H1 (cell line): ENCODE results near the gene PRR5L. TPM values are rescaled to one million over a fixed set of nuclear protein-coding genes. Genes with fewer than 3 reads are reported as not detected.

Source experiments
- CTCF ChIA-PET: fragments of 300-600 bp; sonication (Branson Sonifier 250); formaldehyde crosslinking; loops from one replicate; lab custom pipeline; 2021; ENCODE audit not compliant: partially characterized antibody; lab: Charles Lee
- POLR2A ChIA-PET: fragments of 300-600 bp; sonication (Branson Sonifier 250); formaldehyde crosslinking; loops from one replicate; lab custom pipeline; 2021; ENCODE audit warnings: inconsistent platforms; ENCODE audit not compliant: partially characterized antibody; lab: Charles Lee
- DNase-seq, 2 experiments: peaks; one replicate each; pipeline versions ENCODE4 v3.0.0 to v3.0.0-alpha.2; 2010 to 2022; ENCODE audit warnings: low spot score in 2 of 2, low read depth in 1 of 2, mixed read lengths in 1 of 2
- FAIRE-seq: peaks from 2 replicates; lab custom pipeline; 2011; peaks lifted over from hg19 to GRCh38; lab: Jason Lieb, UNC
- H2AFZ ChIP-seq: 2 replicates; pipeline ENCODE4 v1.8.1; 2012; ENCODE audit warnings: low read length, inconsistent platforms
- H2AK5ac ChIP-seq: 2 replicates; pipeline ENCODE4 v1.6.1; 2013; ENCODE audit warnings: low read depth, low read length
- H2BK120ac ChIP-seq: replicated peaks from 2 replicates; pipeline ENCODE3; 2013; ENCODE audit warnings: low read depth, low read length, inconsistent platforms
- H2BK12ac ChIP-seq: 2 replicates; pipeline ENCODE4 v1.6.1; 2013; ENCODE audit warnings: low read depth, low read length
- H2BK15ac ChIP-seq: 2 replicates; pipeline ENCODE4 v1.6.1; 2013; ENCODE audit warnings: low read length
- H2BK20ac ChIP-seq: 2 replicates; pipeline ENCODE4 v1.6.1; 2013; ENCODE audit warnings: low read length
- H2BK5ac ChIP-seq: 2 replicates; pipeline ENCODE4 v1.6.1; 2013; ENCODE audit warnings: low read depth, low read length
- H3K14ac ChIP-seq: 2 replicates; pipeline ENCODE4 v1.6.1; 2013; ENCODE audit warnings: inconsistent platforms; ENCODE audit not compliant: insufficient read length
- H3K18ac ChIP-seq: 2 replicates; pipeline ENCODE4 v1.6.1; 2013; ENCODE audit warnings: low read length; ENCODE audit errors: extremely low read depth
- H3K23ac ChIP-seq: 2 replicates; pipeline ENCODE4 v1.6.1; 2013; ENCODE audit warnings: inconsistent platforms; ENCODE audit not compliant: insufficient read length
- H3K23me2 ChIP-seq: 2 replicates; pipeline ENCODE4 v1.6.1; 2013; ENCODE audit warnings: low read depth, low read length
- H3K27ac ChIP-seq: 2 replicates; pipeline ENCODE4 v1.6.1; 2011; ENCODE audit warnings: low read depth, low read length, inconsistent platforms
- H3K27me3 ChIP-seq, 4 experiments: replicated peaks in 1 of 4; 1 replicate in 1 of 4; 2 replicates in 3 of 4; pipeline versions ENCODE4 v1.6.1 to v1.8.1; 2011 to 2013; ENCODE audit warnings: low read length in 3 of 4, mild to moderate bottlenecking in 3 of 4, inconsistent platforms in 2 of 4, mixed read lengths in 2 of 4, moderate library complexity in 1 of 4; ENCODE audit not compliant: control insufficient read depth in 3 of 4, insufficient read depth in 3 of 4; ENCODE audit errors: extremely low read depth in 1 of 4
- H3K36me3 ChIP-seq, 4 experiments: 2 replicates each; pipeline versions ENCODE4 v1.6.1 to v1.8.1; 2011 to 2013; ENCODE audit warnings: mild to moderate bottlenecking in 4 of 4, low read length in 3 of 4, moderate library complexity in 2 of 4, control low read depth in 1 of 4, inconsistent platforms in 1 of 4; ENCODE audit not compliant: insufficient read depth in 4 of 4, control insufficient read depth in 2 of 4
- H3K4ac ChIP-seq: replicated peaks from 2 replicates; pipeline ENCODE3; 2013; ENCODE audit warnings: low read length, low read depth, mixed read lengths, inconsistent platforms; ENCODE audit not compliant: insufficient read length
- H3K4me1 ChIP-seq, 4 experiments: replicated peaks in 1 of 4; 1 replicate in 1 of 4; 2 replicates in 3 of 4; pipeline versions ENCODE4 v1.6.1 to v1.8.1; 2011 to 2013; ENCODE audit warnings: low read length in 3 of 4, inconsistent platforms in 2 of 4, mixed read lengths in 1 of 4; ENCODE audit not compliant: insufficient read depth in 4 of 4, control insufficient read depth in 3 of 4
- H3K4me2 ChIP-seq, 2 experiments: 2 replicates each; pipeline versions ENCODE4 v1.6.1 to v1.8.1; 2011 to 2013; ENCODE audit warnings: low read depth in 2 of 2, low read length in 2 of 2, control low read depth in 1 of 2, inconsistent platforms in 1 of 2, mild to moderate bottlenecking in 1 of 2; ENCODE audit not compliant: insufficient read depth in 1 of 2
- H3K4me3 ChIP-seq, 4 experiments: fragments of 200-600, 300-600 bp in 1 of 4; sonication (generic), shearing (Covaris generic), sonication (Bioruptor Twin) in 1 of 4; 2 replicates each; pipeline versions ENCODE4 v1.5.1 to v1.8.1; 2011 to 2016; ENCODE audit warnings: low read length in 4 of 4, low read depth in 3 of 4, control low read depth in 2 of 4, inconsistent platforms in 2 of 4, mild to moderate bottlenecking in 2 of 4, mixed read lengths in 1 of 4, moderate library complexity in 1 of 4; ENCODE audit not compliant: insufficient read depth in 2 of 4; ENCODE audit errors: extremely low read depth in 1 of 4
- H3K56ac ChIP-seq: replicated peaks from 2 replicates; pipeline ENCODE3; 2013; ENCODE audit warnings: low read depth, mild to moderate bottlenecking, mixed read lengths, low read length, inconsistent platforms; ENCODE audit not compliant: insufficient read length
- H3K79me1 ChIP-seq: 2 replicates; pipeline ENCODE4 v1.6.1; 2013; ENCODE audit warnings: low read depth, low read length, control low read depth
- H3K79me2 ChIP-seq, 2 experiments: 2 replicates each; pipeline versions ENCODE4 v1.6.1 to v1.8.1; 2012 to 2013; ENCODE audit warnings: low read length in 2 of 2, mild to moderate bottlenecking in 2 of 2, inconsistent platforms in 1 of 2; ENCODE audit not compliant: insufficient read depth in 2 of 2, control insufficient read depth in 1 of 2
- H3K9ac ChIP-seq, 4 experiments: replicated peaks in 1 of 4; 1 replicate in 1 of 4; 2 replicates in 3 of 4; pipeline versions ENCODE4 v1.6.1 to v1.8.1; 2011 to 2013; ENCODE audit warnings: low read depth in 3 of 4, low read length in 3 of 4, control low read depth in 2 of 4, mild to moderate bottlenecking in 2 of 4, moderate library complexity in 2 of 4, inconsistent platforms in 1 of 4; ENCODE audit errors: extremely low read depth in 1 of 4
- H3K9me3 ChIP-seq, 2 experiments: 2 replicates each; pipeline versions ENCODE4 v1.6.1 to v1.8.1; 2012 to 2013; ENCODE audit warnings: mild to moderate bottlenecking in 2 of 2, moderate library complexity in 2 of 2, control low read depth in 1 of 2, inconsistent platforms in 1 of 2, low read depth in 1 of 2, low read length in 1 of 2, mixed read lengths in 1 of 2; ENCODE audit not compliant: insufficient read depth in 2 of 2
- H4K20me1 ChIP-seq, 2 experiments: replicated peaks in 1 of 2; 2 replicates each; pipeline versions ENCODE3 to v1.8.1; 2011 to 2013; ENCODE audit warnings: inconsistent platforms in 2 of 2, low read length in 2 of 2, mild to moderate bottlenecking in 1 of 2; ENCODE audit not compliant: insufficient read depth in 2 of 2, control insufficient read depth in 1 of 2
- H4K5ac ChIP-seq: 2 replicates; pipeline ENCODE4 v1.6.1; 2013; ENCODE audit warnings: low read length, low read depth, mixed read lengths, inconsistent platforms; ENCODE audit not compliant: insufficient read length
- H4K8ac ChIP-seq: 2 replicates; pipeline ENCODE4 v1.8.0; 2013; ENCODE audit warnings: mild to moderate bottlenecking, moderate library complexity, low read length, inconsistent platforms; ENCODE audit not compliant: insufficient read depth; ENCODE audit errors: extremely low read depth
- H4K91ac ChIP-seq: replicated peaks from 2 replicates; pipeline ENCODE3; 2013; ENCODE audit warnings: low read length, mixed read lengths, inconsistent platforms; ENCODE audit not compliant: insufficient read length
- ASH2L ChIP-seq: fragments of 200-600, 300-600 bp; sonication (generic); IDR thresholded peaks from one replicate; pipeline ENCODE4 v1.7.1; 2017; ENCODE audit warnings: low read length
- ATF2 ChIP-seq: IDR thresholded peaks from 2 replicates; pipeline ENCODE4 v1.6.1; 2012; ENCODE audit warnings: low read length, inconsistent platforms
- ATF3 ChIP-seq: IDR thresholded peaks from 2 replicates; pipeline ENCODE4 v1.6.1; 2011; ENCODE audit warnings: low read depth, mild to moderate bottlenecking, low read length; ENCODE audit not compliant: insufficient read depth
- CBX5 ChIP-seq: fragments of 300-800, 300-1000 bp; sonication (generic); IDR thresholded peaks from 2 replicates; pipeline ENCODE4 v1.7.1; 2016; ENCODE audit warnings: antibody characterized with exemption, low read length, low read depth
- EGR1 ChIP-seq: IDR thresholded peaks from 2 replicates; pipeline ENCODE4 v1.6.1; 2011; ENCODE audit warnings: low read depth, low read length, borderline replicate concordance
- RXRA ChIP-seq: IDR thresholded peaks from 2 replicates; pipeline ENCODE4 v1.6.1; 2011; ENCODE audit warnings: low read depth, mild to moderate bottlenecking, low read length, moderate library complexity; ENCODE audit not compliant: insufficient read depth
- SAP30 ChIP-seq: fragments of 300-600 bp; sonication (generic); IDR thresholded peaks from 2 replicates; pipeline ENCODE4 v1.7.1; 2012; ENCODE audit warnings: low read length, moderate library complexity, mild to moderate bottlenecking, inconsistent platforms; ENCODE audit not compliant: insufficient read depth, insufficient replicate concordance
- SIN3A ChIP-seq, 2 experiments: IDR thresholded peaks in 1 of 2; conservative IDR thresholded peaks in 1 of 2; 2 replicates each; pipeline ENCODE4 v1.6.1; 2011 to 2012; ENCODE audit warnings: low read length in 2 of 2, improper control_type of control experiment in 1 of 2, low read depth in 1 of 2, mild to moderate bottlenecking in 1 of 2
- TAF1 ChIP-seq: IDR thresholded peaks from 2 replicates; pipeline ENCODE4 v1.6.1; 2011; ENCODE audit warnings: mild to moderate bottlenecking, low read depth, low read length
- TAF7 ChIP-seq: optimal IDR thresholded peaks from 2 replicates; pipeline ENCODE3; 2011; ENCODE audit warnings: low read depth, mild to moderate bottlenecking, inconsistent platforms, low read length, moderate library complexity, borderline replicate concordance
- ZNF274 ChIP-seq: IDR thresholded peaks from 2 replicates; pipeline ENCODE4 v1.7.0; 2012; ENCODE audit warnings: low read length, borderline replicate concordance; ENCODE audit errors: extremely low read depth
- WGBS, 2 experiments: shearing (Covaris generic) in 1 of 2; methylation state at CpG; one replicate each; pipeline versions ENCODE4 v1.1.6 to v1.1.7; 2013 to 2015; ENCODE audit warnings: low lambda C conversion rate in 2 of 2, mixed read lengths in 2 of 2, inconsistent platforms in 1 of 2, low coverage in 1 of 2, missing lambda C conversion rate in 1 of 2; ENCODE audit not compliant: insufficient replicate concordance in 2 of 2, insufficient coverage in 1 of 2, insufficient read length in 1 of 2; ENCODE audit errors: extremely low coverage in 1 of 2, missing lambda C conversion rate in 1 of 2; 5-methylcytosine and 5-hydroxymethylcytosine counted together
- polyA plus RNA-seq, 7 experiments: library from polyadenylated mRNA; depleted of rRNA in 3 of 7; stranded (reverse) in 5 of 7; unstranded in 2 of 7; fragments of >200 nt in 5 of 7; fragments of 200-250 nt in 2 of 7; gene quantifications; 1 replicate in 5 of 7; 2 replicates in 1 of 7; 4 replicates in 1 of 7; pipeline versions ENCODE4 v1.2.1 to v1.2.3, GENCODE V29; 2011 to 2013; ENCODE audit warnings: missing spikeins in 2 of 7, mixed read lengths in 2 of 7
- total RNA-seq: library from RNA; stranded (reverse); fragmentation: NEBNext Ultra II Directional; extraction: Animal tissue kit (Norgen Biotek cat#: 25700); gene quantifications from 2 replicates; pipeline ENCODE4 v1.2.1, GENCODE V29; 2021

PRR5L gene
- total and polyA plus RNA-seq, 2 of the 8 experiments (the other 6 are each of a cell fraction or from before 2014, with no cell fraction given) = 6.6 to 10.1 TPM

GRCh38 chr11:36305047-36305446, 9.0 kb downstream of the PRR5L start:
- Histone ChIP-seq H4K8ac (no peak overlapping the region), H3K23me2 (peaks cover 3% of the 10 kb centered on the region; the same call in 1 of the 2 replicates), H2AFZ (no peak overlapping the region), H3K4me3 (no peak overlapping the region), H3K4me2 (no peak overlapping the region), H3K9ac (no peak overlapping the region), H2BK20ac (no peak overlapping the region), H2AK5ac (no peak overlapping the region), H3K27ac (no peak overlapping the region), H2BK120ac (no peak overlapping the region), H4K5ac (no peak overlapping the region), H3K4ac (no peak overlapping the region), H3K27me3 (no peaks in the 10 kb centered on the region), H3K79me1 (no peaks in the 10 kb centered on the region), H4K20me1 (no peaks in the 10 kb centered on the region), H3K56ac (no peak overlapping the region), H3K23ac (no peak overlapping the region), H4K91ac (no peak overlapping the region), H2BK5ac (no peak overlapping the region), H3K9me3 (no peaks in the 10 kb centered on the region), H3K14ac (no peak overlapping the region), H3K36me3 (no peaks in the 10 kb centered on the region), H3K79me2 (no peaks in the 10 kb centered on the region), H3K18ac (no peak overlapping the region), H2BK15ac (no peak overlapping the region), H2BK12ac (no peak overlapping the region), H3K4me1 (no peaks in the 10 kb centered on the region)
- POLR2A ChIA-PET = no interaction called here
- CTCF ChIA-PET = interaction anchor here (1.3 kb wide), 1 partner anchor 9 kb away, joined by 4 read pairs; the partner anchor contains the start of gene PRR5L
- no peak for DNase-seq
- no peak for FAIRE-seq
- WGBS, 2 experiments = 54% methylated on average over 1 of the region's 1 CpG; no CpG with 5 or more reads in 1 of the 2 experiments
- no peak for TF ChIP-seq ZNF274
- TF ChIP-seq RXRA = no peak
- TF ChIP-seq SAP30 = no peak
- TF ChIP-seq CBX5 = no peak
- no peak for TF ChIP-seq SIN3A (conservative IDR thresholded peaks at IDR 0.05 in 1 of 2, IDR thresholded peaks at IDR 0.05 in 1 of 2; ENCODE audit: low read depth in 1 of 2, low read length in 2 of 2)
- TF ChIP-seq ATF3 = no peak
- no peak for TF ChIP-seq TAF1
- TF ChIP-seq EGR1 = no peak
- TF ChIP-seq TAF7 = no peak
- no peak for TF ChIP-seq ASH2L
- no peak for TF ChIP-seq ATF2
